Activated CD8-positive, alpha-beta memory T cell treated with anti-CD3 and anti-CD28 coated beads, Interleukin-2, amount 50 U/mL, for 48 hours (primary cell): ENCODE measurements around the gene CATSPERD.
A peak's percentile ranks its signal among the peaks of the same experiment; 100 is the strongest.

Source experiments
- DNase-seq: peaks from one replicate; pipeline ENCODE4 v3.0.0-alpha.2; 2020

The CATSPERD gene, protein sequence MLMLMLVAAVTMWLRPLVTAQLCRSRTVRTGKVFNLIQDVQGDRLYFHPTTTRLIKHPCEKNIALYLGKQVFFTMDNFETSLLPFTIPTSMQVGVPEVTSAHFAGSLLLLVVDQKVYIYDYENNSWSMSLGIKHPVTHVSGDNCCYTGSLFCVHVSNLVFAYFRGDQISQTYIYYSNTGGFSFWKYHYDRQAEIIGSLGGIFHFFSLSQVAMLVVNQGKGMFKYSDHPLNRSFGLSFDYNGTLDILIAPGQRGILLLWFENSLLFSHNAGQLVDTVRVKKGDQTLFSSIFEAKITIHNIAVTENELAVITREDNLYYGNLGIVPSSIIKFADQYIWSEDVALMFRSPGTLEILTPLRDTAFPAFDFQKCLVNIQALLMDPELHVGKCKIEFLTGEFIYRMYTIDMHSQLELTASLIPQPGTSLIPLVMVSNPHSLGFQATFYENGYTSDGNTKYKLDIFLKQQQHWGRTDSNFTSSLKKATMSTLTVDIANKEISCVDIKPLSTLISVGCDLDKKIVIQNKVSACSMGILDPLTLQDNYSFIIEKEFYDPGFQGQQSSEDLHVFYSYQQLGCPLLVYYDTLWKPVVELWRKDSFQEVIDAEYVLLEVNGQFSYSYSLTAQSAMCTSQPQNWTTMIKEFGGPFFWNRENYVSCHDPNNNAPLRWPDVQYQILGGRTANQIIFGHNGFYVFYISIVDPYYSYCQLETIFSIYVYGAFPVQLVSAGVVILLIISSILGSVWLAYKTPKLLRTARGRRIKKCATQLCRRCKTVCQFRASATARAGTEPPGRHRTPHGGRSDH

GRCh38 chr19:5719961-5720790 is at the start of gene CATSPERD, which contains the start of gene LONP1:
Gene CATSPERD (plus strand): TSS chr19:5720637. CDS start chr19:5720738, 101 bp downstream.
Gene LONP1 (minus strand): TSS chr19:5720146. CDS start chr19:5720132, 14 bp downstream.
- DNase-seq = peak; percentile 99

DNA sequence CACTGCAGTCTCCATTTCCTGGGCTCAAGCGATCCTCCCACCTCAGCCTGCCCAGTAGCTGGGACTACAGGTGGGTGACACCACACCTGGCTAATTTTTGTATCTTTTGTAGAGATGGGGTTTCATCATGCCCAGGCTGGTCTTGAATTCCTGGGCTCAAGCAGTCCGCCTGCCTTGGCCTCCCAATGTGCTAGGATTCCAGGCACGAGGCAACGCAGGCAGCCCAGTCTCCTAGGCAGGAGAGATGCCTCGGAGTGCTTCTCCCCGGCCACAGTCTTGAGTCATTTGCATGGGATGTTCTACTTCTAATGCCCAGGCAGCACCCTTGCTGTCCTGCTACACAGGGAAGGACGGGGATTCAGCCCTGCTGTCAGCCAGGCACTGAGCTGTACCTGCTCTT is 48.8 kb upstream of the CATSPERD start:
- DNase-seq = no peak

DNA sequence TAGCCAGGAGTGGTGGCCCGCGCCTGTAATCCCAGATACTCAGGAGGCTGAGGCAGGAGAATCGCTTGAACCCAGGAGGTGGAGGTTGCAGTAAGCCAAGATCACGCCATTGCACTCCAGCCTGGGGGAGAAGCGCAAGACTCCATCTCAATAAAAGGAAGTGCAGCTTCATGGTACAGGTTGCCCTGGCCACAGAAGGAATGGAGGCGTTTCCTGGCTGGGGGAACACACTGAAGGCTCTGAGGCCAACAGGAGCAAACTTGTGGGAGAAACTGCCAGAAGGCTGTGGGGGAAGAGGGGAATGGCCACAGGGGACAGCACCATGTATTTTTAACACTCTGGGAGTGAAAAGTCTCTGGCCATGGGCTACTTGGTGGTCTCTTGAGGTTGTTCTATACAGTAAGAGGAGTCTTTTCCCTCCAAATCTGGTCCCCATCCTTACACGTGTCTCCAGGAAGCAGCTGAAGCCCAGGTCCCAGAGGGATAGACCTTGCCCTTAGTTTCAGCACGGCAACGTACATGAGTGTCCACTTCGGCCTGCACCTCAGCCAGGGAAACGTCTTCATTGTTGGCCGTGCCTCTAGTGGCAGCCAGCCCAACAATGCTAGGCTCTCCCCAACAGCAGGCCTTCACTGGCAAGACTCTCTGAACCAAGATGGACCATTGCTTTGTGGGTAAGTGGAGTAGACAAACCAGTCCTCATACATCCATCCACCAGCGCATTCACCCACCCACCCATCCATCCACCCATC is 47.6 kb upstream of the CATSPERD start:
- no peak for DNase-seq

- DNase-seq = no peak
Observed at GRCh38 chr19:5673752-5674151, 46.7 kb upstream of the CATSPERD start.

DNA sequence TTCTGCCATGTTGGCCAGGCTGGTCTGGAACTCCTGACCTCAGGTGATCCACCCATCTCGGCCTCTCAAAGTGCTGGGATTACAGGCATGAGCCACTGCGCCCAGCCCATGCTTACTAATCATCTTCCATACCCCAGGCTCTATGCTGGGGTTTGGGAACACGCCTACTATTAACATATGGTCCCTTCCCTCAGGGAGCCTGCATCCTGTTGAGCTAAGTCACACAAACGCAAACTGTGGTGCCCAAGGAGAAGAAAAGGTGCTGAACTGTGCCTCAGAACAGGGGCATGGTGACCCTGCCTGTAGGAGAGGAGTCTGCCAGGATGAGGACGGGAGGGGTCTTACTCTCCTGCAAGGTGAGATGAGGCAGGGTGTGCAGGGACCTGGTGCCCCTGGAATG is 45.7 kb upstream of the CATSPERD start:
- DNase-seq = no peak

GRCh38 chr19:5676105-5676771 is 44.2 kb upstream of the CATSPERD start:
- DNase-seq = no peak

GRCh38 chr19:5676772-5677105 is 43.7 kb upstream of the CATSPERD start:
- DNase-seq = no peak

- no peak for DNase-seq
Observed at GRCh38 chr19:5677136-5677535, 43.3 kb upstream of the CATSPERD start.

GRCh38 chr19:5677580-5677979 is 42.9 kb upstream of the CATSPERD start:
- no peak for DNase-seq

DNA sequence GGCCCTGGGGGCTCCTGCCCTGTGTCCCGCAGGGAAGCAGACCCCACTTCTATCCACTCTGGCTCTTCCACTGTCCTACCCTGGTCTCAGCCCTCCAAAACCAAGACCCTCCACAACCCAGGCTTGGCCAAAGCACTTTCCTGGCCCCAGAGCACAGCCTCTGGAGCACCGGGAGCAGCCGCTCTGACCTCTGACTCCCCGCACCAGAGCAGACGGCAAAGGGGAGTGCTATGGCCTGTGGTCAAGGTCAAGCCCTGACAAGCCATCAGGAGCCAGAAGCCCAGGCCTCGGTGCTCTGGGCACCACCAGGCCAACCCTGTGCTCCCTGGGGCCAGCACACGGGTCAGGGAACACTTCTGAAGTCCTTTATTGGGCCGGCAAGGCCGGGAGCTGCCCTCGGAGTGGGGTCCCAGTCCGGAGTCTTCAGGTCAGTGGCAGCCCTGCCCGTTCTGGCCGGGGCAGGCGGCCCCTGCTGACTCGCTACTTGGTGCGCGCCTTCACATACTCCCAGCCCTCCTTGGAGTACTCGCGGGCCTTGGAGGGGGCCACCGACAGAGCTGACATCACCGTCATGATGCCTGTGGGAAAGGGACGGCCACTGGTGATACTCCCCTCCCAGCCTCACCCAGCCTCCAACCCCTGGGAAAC is 42.2 kb upstream of the CATSPERD start:
- no peak for DNase-seq

GRCh38 chr19:5679289-5680083 is 41.0 kb upstream of the CATSPERD start:
- DNase-seq = peak; percentile 52

DNA sequence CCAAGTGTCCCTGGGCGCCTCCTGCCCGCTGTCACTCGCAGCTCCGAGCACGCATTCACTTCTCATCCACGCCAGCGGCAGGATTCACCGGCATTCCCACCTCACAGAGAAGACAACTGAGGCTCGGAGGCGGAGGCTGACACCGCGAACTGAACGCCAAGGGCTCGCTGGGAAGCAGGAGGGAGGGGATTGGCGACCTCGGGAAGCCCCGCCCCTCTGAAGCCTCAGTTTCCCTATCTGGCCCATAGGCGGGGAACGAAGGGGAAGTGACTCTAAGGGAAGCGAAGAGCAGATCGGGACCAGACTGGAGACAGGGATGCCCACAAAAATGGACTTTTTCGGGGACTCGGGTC is 40.4 kb upstream of the CATSPERD start:
- no peak for DNase-seq

DNA sequence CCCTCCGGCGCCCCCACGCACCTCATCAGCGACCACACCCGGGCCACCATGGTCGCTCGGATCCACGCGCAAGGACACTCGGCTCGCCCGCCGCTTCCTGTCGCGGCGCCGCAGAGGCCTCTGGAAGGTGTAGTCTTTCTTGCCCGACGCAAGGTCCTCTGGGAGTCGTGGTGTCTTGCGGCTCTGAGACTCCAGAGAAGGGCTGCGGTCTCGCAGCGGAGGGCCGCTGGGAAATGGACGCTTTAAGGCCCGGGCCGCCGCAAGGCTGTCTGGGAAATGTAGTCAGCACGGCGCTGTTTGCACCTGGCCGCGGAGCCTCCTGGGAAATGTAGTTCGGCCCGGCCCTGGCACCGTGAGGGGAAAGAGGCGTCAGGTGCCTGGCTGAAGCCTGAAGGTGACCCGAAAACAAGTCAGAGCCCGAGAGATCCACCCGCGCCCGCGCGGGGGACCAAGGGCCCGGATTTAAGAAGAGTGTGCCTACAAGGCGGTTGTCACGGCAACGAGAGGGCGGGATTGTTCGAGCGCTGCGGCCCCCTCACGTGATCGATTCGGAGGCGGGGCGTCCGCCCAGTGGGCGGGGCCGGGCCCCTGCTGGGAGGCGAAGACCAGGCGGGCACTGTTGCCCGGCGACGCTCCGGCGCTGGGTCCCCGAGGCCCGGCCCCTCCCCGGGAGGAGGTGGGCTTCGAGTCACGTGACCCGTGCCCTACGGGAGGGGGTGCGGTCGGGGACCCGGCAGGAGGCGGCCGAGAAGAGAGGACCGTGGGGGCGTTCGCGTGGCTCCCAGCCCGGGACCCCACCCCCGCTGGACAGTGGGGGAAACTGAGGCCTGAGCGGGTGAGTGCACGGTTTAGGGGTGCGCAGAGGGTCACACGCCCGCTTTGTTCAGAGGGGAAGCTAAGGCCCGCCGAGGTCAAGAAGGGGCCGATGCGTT is 39.7 kb upstream of the CATSPERD start, which contains the start of the genes HSD11B1L and MICOS13:
TSS of gene HSD11B1L (plus strand) at position 591 of the 932 bp plus-strand sequence. CDS start 3,806 bp downstream, outside the sequence.
TSS of gene MICOS13 (minus strand) at position 80 of the 932 bp plus-strand sequence. CDS start at position 50, 30 bp downstream.
- DNase-seq = peak; percentile 99

DNA sequence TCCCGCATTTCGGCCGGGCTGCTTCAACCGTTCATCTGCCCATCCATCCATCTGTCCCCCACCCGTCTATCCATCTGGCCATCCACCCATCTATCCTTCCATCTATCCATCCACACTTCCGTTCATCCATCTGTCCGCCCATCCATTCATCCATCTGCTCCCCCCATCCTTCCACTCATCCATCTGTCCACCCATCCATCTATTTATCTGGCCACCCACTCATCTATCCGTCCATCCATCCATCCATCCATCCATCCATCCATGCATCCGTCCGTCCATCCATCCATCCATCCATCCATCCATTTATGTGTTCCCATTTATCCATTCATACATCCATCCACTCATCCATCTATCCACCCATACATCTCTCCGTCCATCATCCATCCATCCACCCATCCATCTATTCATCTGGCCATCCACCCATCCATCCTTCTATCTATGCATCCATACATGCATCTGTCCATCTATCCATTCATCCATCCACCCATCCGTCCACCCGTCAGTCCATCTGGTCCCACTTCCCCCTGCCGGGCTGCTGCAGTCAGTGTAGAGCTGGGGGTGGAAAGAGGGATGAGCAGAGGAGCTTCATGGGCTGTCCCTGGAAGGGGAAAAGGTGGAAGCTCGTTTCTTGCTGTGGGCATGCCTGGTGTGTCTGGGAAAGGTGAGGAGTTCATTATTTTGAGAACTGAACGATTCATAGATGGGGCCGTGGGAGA is 38.9 kb upstream of the CATSPERD start:
- no peak for DNase-seq

GRCh38 chr19:5682107-5682482 is 38.3 kb upstream of the CATSPERD start:
- no peak for DNase-seq

DNA sequence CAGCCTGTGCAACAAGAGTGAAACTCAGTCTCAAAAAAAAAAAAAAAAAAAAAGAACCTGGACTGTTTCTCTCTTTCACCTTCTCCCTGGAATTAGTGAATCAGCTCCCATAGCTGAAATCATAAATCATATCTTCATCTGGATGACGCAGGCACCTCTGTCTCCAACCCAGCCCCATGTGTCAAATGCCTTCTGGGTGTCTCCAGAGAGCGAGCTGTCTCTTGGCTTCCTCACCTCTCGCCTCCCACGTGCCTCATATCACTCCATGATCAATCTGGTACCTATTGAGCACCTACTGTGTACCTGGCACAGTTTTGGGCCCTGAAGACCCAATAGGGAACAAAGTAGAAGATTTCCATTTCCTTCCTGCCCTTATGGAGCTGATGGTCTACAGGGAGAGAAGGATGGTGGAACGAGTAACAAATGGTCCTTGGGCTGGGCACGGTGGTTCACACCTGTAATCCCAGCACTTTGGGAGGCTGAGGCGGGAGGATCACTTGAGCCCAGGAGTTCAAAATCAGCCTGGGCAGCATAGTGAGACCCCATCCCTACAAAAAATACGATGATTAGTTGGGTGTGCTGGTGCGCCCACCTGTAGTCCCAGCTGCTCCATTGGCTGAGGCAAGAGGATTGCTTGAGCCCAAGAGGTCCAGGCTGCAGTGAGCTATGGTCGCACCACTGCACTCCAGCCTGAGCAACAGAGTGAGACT is 37.1 kb upstream of the CATSPERD start:
- DNase-seq = no peak

DNA sequence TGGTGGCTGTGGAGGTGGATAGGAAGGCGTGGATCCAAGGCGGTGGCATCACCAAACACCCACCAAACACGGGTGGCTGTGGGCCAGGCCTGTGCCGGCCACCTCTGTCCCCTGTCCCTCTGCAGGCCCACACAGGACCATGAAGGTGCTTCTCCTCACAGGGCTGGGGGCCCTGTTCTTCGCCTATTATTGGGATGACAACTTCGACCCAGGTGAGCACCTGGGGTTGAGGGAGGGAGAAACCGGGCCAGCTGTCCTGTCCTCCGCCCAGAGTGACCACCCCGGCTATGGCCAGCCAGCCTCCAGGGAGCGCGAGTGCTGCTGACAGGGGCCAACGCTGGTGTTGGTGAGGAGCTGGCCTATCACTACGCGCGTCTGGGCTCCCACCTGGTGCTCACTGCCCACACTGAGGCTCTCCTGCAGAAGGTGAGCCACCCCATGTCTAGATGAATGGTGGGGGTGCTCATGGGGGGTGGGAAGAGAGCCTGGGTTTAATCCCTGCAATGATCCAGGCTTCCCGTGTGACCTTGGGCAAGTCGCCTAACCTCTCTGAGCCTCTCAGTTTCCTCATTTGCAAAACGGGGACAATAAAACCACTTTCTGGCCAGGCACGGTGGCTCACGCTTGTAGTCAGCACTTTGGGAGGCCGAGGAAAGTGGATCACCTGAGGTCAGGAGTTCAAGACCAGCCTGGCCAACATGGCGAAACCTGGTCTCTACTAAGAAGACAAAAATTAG is 35.6 kb upstream of the CATSPERD start:
- DNase-seq = no peak
